ENCODE measurements around the gene BMF.

BMF gene

GRCh38 chr15:40102897-40103858 is 5.5 kb downstream of the BMF start:
- DNase-seq = peak; percentile 94

GRCh38 chr15:40100947-40101905 is 7.5 kb downstream of the BMF start:
- DNase-seq = no peak

- no peak for DNase-seq
Observed at GRCh38 chr15:40100123-40100946, 8.3 kb downstream of the BMF start.

GRCh38 chr15:40098489-40099261 is 10.0 kb downstream of the BMF start:
- DNase-seq = peak; percentile 76

- no peak for DNase-seq
Observed at GRCh38 chr15:40097968-40098476, 10.7 kb downstream of the BMF start.

GRCh38 chr15:40097096-40097967 is 11.3 kb downstream of the BMF start:
- DNase-seq = no peak

- DNase-seq = no peak
Observed at GRCh38 chr15:40096094-40096891, 12.4 kb downstream of the BMF start.

GRCh38 chr15:40095371-40096093 is 13.1 kb downstream of the BMF start:
- no peak for DNase-seq

- DNase-seq = no peak
Observed at GRCh38 chr15:40094156-40094555, 14.5 kb downstream of the BMF start.

- DNase-seq = no peak
Observed at GRCh38 chr15:40092979-40093869, 15.5 kb downstream of the BMF start.

- peak; percentile 41 for DNase-seq
Observed at GRCh38 chr15:40092256-40092978, 16.3 kb downstream of the BMF start.

- DNase-seq = no peak
Observed at GRCh38 chr15:40091861-40092255, 16.8 kb downstream of the BMF start.

- no peak for DNase-seq
Observed at GRCh38 chr15:40090774-40091455, 17.8 kb downstream of the BMF start.

GRCh38 chr15:40088929-40089755 is 19.5 kb downstream of the BMF start:
- DNase-seq = no peak
